ENCODE measurements around the gene RGSL1. TPM values are rescaled to one million over a fixed set of nuclear protein-coding genes. Genes with fewer than 3 reads are reported as not detected.

Gene RGSL1
- total RNA-seq, 5 donors from 2014 or later (not counting 1 experiment from before 2014, with no cell fraction given), result not detected

- ChIA-PET POLR2A (no interaction called here), CTCF (no interaction called here)
- Mint-ChIP-seq H3K4me1 (no peaks in the 10 kb centered on the region), H3K27ac (no peak overlapping the region), H3K9me3 (no peaks in the 10 kb centered on the region), H3K4me3 (no peak overlapping the region), H3K27me3 (no peaks in the 10 kb centered on the region), H3K36me3 (peaks cover 14% of the 10 kb centered on the region)
- no peaks in the 10 kb centered on the region for H3K9me3 ChIP-seq
- 39% methylated on average over 1 of the region's 3 CpGs for WGBS (ENCODE audit: insufficient coverage)
- H3K36me3 ChIP-seq (ENCODE audit: control insufficient read depth in 2 of 2, extremely low read depth in 1 of 2, insufficient read depth in 1 of 2, low read length in 1 of 2), result peaks cover 0 to 9% of the 10 kb centered on the region in 2 donors
- ATAC-seq (replicated peaks in 1 of 4) (no peak), DNase-seq (no peak)
- H3K4me1 ChIP-seq (ENCODE audit: control insufficient read depth in 1 of 2, extremely low read depth in 1 of 2, insufficient read depth in 2 of 2, low read length in 2 of 2), result no peaks in the 10 kb centered on the region
- no peak overlapping the region for H3K4me3 ChIP-seq (ENCODE audit: control insufficient read depth in 1 of 2, extremely low read depth in 1 of 2, low read length in 1 of 2)
- no peak overlapping the region for H3K27ac ChIP-seq (ENCODE audit: low read length)
- no peaks in the 10 kb centered on the region for H3K27me3 ChIP-seq (replicated peaks in 1 of 2; ENCODE audit: control insufficient read depth in 2 of 2, extremely low read depth in 1 of 2, insufficient read depth in 2 of 2, low read length in 1 of 2)
Observed at GRCh38 chr1:182568647-182569284, 118.8 kb downstream of the RGSL1 start.

GRCh38 chr1:182569939-182570610 is 120.1 kb downstream of the RGSL1 start:
- ATAC-seq (replicated peaks in 1 of 4) (no peak), DNase-seq (no peak)
- no peaks in the 10 kb centered on the region for H3K4me1 ChIP-seq (ENCODE audit: control insufficient read depth in 1 of 2, extremely low read depth in 1 of 2, insufficient read depth in 2 of 2, low read length in 2 of 2)
- no peak overlapping the region for H3K4me3 ChIP-seq (ENCODE audit: control insufficient read depth in 1 of 2, extremely low read depth in 1 of 2, low read length in 1 of 2)
- Mint-ChIP-seq H3K36me3 (peaks cover 22% of the 10 kb centered on the region), H3K4me3 (no peak overlapping the region), H3K4me1 (no peaks in the 10 kb centered on the region), H3K27ac (no peak overlapping the region), H3K27me3 (no peaks in the 10 kb centered on the region), H3K9me3 (no peaks in the 10 kb centered on the region)
- no peaks in the 10 kb centered on the region for H3K9me3 ChIP-seq
- no peaks in the 10 kb centered on the region for H3K27me3 ChIP-seq (replicated peaks in 1 of 2; ENCODE audit: control insufficient read depth in 2 of 2, extremely low read depth in 1 of 2, insufficient read depth in 2 of 2, low read length in 1 of 2)
- WGBS (ENCODE audit: insufficient coverage), result 84% methylated on average over 4 of the region's 6 CpGs
- ChIA-PET CTCF (no interaction called here), POLR2A (interaction anchor here in 1 of 2 donors (0.5 kb wide), 1 partner anchor 1361 kb away, joined by 4 read pairs; no protein-coding TSS in a partner anchor)
- H3K27ac ChIP-seq (ENCODE audit: low read length), result no peak overlapping the region
- H3K36me3 ChIP-seq (ENCODE audit: control insufficient read depth in 2 of 2, extremely low read depth in 1 of 2, insufficient read depth in 1 of 2, low read length in 1 of 2), result peaks cover 0 to 20% of the 10 kb centered on the region in 2 donors

- Mint-ChIP-seq H3K9me3 (no peaks in the 10 kb centered on the region), H3K27me3 (no peaks in the 10 kb centered on the region), H3K36me3 (peaks cover 27% of the 10 kb centered on the region), H3K4me3 (no peak overlapping the region), H3K4me1 (no peaks in the 10 kb centered on the region), H3K27ac (no peak overlapping the region)
- Histone ChIP-seq H3K9me3 (no peaks in the 10 kb centered on the region), H3K4me1 (ENCODE audit: control insufficient read depth in 1 of 2, extremely low read depth in 1 of 2, insufficient read depth in 2 of 2, low read length in 2 of 2) (no peaks in the 10 kb centered on the region), H3K27ac (ENCODE audit: low read length) (no peak overlapping the region), H3K27me3 (replicated peaks in 1 of 2; ENCODE audit: control insufficient read depth in 2 of 2, extremely low read depth in 1 of 2, insufficient read depth in 2 of 2, low read length in 1 of 2) (no peaks in the 10 kb centered on the region), H3K4me3 (ENCODE audit: control insufficient read depth in 1 of 2, extremely low read depth in 1 of 2, low read length in 1 of 2) (no peak overlapping the region), H3K36me3 (ENCODE audit: control insufficient read depth in 2 of 2, extremely low read depth in 1 of 2, insufficient read depth in 1 of 2, low read length in 1 of 2) (peaks cover 0 to 25% of the 10 kb centered on the region in 2 donors)
- ATAC-seq (replicated peaks in 1 of 4), result no peak
- POLR2A ChIA-PET, result no interaction called here
- WGBS (ENCODE audit: insufficient coverage), result no CpG with 5 or more reads among the region's 2 CpGs
- CTCF ChIA-PET, result no interaction called here
- no peak for DNase-seq
Observed at GRCh38 chr1:182570611-182570970, 120.6 kb downstream of the RGSL1 start.

- H3K4me1 ChIP-seq (ENCODE audit: control insufficient read depth in 1 of 2, extremely low read depth in 1 of 2, insufficient read depth in 2 of 2, low read length in 2 of 2), result no peaks in the 10 kb centered on the region
- POLR2A ChIA-PET, result no interaction called here
- ATAC-seq (replicated peaks in 1 of 4), result no peak
- H3K9me3 ChIP-seq, result no peaks in the 10 kb centered on the region
- no peak overlapping the region for H3K27ac Mint-ChIP-seq
- peaks cover 14 to 16% (median 15%) of the 10 kb centered on the region in 3 donors for H3K4me1 Mint-ChIP-seq
- H3K9me3 Mint-ChIP-seq, result no peaks in the 10 kb centered on the region
- peaks cover 48% of the 10 kb centered on the region for H3K36me3 Mint-ChIP-seq
- no peaks in the 10 kb centered on the region for H3K27me3 ChIP-seq (replicated peaks in 1 of 2; ENCODE audit: control insufficient read depth in 2 of 2, extremely low read depth in 1 of 2, insufficient read depth in 2 of 2, low read length in 1 of 2)
- CTCF ChIA-PET, result no interaction called here
- no peak for DNase-seq
- H3K4me3 Mint-ChIP-seq, result no peak overlapping the region
- no peak overlapping the region for H3K27ac ChIP-seq (ENCODE audit: low read length)
- no peaks in the 10 kb centered on the region for H3K27me3 Mint-ChIP-seq
- peaks cover 0 to 45% of the 10 kb centered on the region in 2 donors for H3K36me3 ChIP-seq (ENCODE audit: control insufficient read depth in 2 of 2, extremely low read depth in 1 of 2, insufficient read depth in 1 of 2, low read length in 1 of 2)
- no CpG with 5 or more reads among the region's 4 CpGs for WGBS (ENCODE audit: insufficient coverage)
- no peak overlapping the region for H3K4me3 ChIP-seq (ENCODE audit: control insufficient read depth in 1 of 2, extremely low read depth in 1 of 2, low read length in 1 of 2)
Observed at GRCh38 chr1:182574156-182574555, 124.2 kb downstream of the RGSL1 start.

- DNase-seq (no peak), ATAC-seq (replicated peaks in 1 of 4) (no peak)
- ChIA-PET CTCF (no interaction called here), POLR2A (no interaction called here)
- Mint-ChIP-seq H3K27me3 (no peaks in the 10 kb centered on the region), H3K36me3 (peaks cover 62% of the 10 kb centered on the region), H3K27ac (no peak overlapping the region), H3K4me3 (no peak overlapping the region), H3K9me3 (no peaks in the 10 kb centered on the region), H3K4me1 (peaks cover 20 to 25% (median 25%) of the 10 kb centered on the region in 3 donors)
- no peaks in the 10 kb centered on the region for H3K4me1 ChIP-seq (ENCODE audit: control insufficient read depth in 1 of 2, extremely low read depth in 1 of 2, insufficient read depth in 2 of 2, low read length in 2 of 2)
- no peak overlapping the region for H3K4me3 ChIP-seq (ENCODE audit: control insufficient read depth in 1 of 2, extremely low read depth in 1 of 2, low read length in 1 of 2)
- no peak overlapping the region for H3K27ac ChIP-seq (ENCODE audit: low read length)
- no peaks in the 10 kb centered on the region for H3K27me3 ChIP-seq (replicated peaks in 1 of 2; ENCODE audit: control insufficient read depth in 2 of 2, extremely low read depth in 1 of 2, insufficient read depth in 2 of 2, low read length in 1 of 2)
- WGBS (ENCODE audit: insufficient coverage), result 100% methylated on average over 2 of the region's 3 CpGs
- H3K9me3 ChIP-seq, result no peaks in the 10 kb centered on the region
- H3K36me3 ChIP-seq (ENCODE audit: control insufficient read depth in 2 of 2, extremely low read depth in 1 of 2, insufficient read depth in 1 of 2, low read length in 1 of 2), result peaks cover 1 to 60% of the 10 kb centered on the region in 2 donors
Observed at GRCh38 chr1:182575540-182576149, 125.7 kb downstream of the RGSL1 start.

- H3K4me3 Mint-ChIP-seq, result no peak overlapping the region
- no peak overlapping the region for H3K27ac Mint-ChIP-seq
- Histone ChIP-seq H3K4me1 (ENCODE audit: control insufficient read depth in 1 of 2, extremely low read depth in 1 of 2, insufficient read depth in 2 of 2, low read length in 2 of 2) (peaks cover 5 to 30% of the 10 kb centered on the region in 2 experiments), H3K27me3 (replicated peaks in 1 of 2; ENCODE audit: control insufficient read depth in 2 of 2, extremely low read depth in 1 of 2, insufficient read depth in 2 of 2, low read length in 1 of 2) (no peaks in the 10 kb centered on the region), H3K36me3 (ENCODE audit: control insufficient read depth in 2 of 2, extremely low read depth in 1 of 2, insufficient read depth in 1 of 2, low read length in 1 of 2) (peaks cover 9 to 69% of the 10 kb centered on the region in 2 donors), H3K9me3 (no peaks in the 10 kb centered on the region), H3K4me3 (ENCODE audit: control insufficient read depth in 1 of 2, extremely low read depth in 1 of 2, low read length in 1 of 2) (no peak overlapping the region), H3K27ac (ENCODE audit: low read length) (no peak overlapping the region)
- H3K27me3 Mint-ChIP-seq, result no peaks in the 10 kb centered on the region
- peaks cover 59 to 67% (median 65%) of the 10 kb centered on the region in 3 donors for H3K4me1 Mint-ChIP-seq
- 100% methylated on average over 1 of the region's 2 CpGs for WGBS (ENCODE audit: insufficient coverage)
- ChIA-PET CTCF (interaction anchor here in 1 of 2 donors (0.5 to 0.6 kb wide), 2 partner anchors 14 to 559 kb away, joined by 4 to 5 read pairs; no protein-coding TSS in a partner anchor), POLR2A (no interaction called here)
- H3K36me3 Mint-ChIP-seq, result peaks cover 79% of the 10 kb centered on the region
- DNase-seq (no peak), ATAC-seq (replicated peaks in 1 of 4) (no peak)
- no peaks in the 10 kb centered on the region for H3K9me3 Mint-ChIP-seq
Observed at GRCh38 chr1:182580736-182581135, 130.8 kb downstream of the RGSL1 start.
